ENCODE data around the gene FAR1.
A peak's percentile ranks its signal among the peaks of the same experiment; 100 is the strongest.

Gene FAR1

DNA sequence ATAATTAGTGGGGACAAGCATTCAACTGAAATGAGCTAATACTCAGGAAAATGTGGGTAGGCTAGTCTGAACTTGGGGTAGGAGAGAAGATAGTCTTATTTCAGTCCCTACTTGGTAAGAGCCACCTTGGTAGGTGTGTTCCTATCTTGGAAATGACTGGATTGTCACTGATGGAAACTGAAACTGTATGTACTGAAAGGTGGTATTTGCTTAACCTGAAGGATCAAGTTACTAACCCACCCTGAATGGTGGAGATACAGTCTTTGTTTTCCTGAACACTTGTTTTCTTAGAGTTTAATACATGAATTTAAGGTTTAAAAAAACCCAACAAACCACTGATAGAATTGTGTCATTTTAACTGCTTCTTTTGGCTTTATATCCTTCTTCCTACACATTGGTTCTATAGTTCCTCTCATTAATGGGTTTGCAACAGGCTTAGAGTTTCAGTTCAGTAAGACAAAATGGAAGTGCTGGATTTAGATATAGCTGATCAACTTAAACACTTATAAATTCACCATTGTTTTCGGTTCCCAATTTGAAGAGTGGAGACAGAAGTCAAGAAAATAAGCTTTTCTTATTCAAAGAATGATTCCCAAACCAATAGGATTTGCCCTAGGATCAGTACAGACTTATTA lies 4.2 kb downstream of the FAR1 start:
- no peak for DNase-seq

DNA sequence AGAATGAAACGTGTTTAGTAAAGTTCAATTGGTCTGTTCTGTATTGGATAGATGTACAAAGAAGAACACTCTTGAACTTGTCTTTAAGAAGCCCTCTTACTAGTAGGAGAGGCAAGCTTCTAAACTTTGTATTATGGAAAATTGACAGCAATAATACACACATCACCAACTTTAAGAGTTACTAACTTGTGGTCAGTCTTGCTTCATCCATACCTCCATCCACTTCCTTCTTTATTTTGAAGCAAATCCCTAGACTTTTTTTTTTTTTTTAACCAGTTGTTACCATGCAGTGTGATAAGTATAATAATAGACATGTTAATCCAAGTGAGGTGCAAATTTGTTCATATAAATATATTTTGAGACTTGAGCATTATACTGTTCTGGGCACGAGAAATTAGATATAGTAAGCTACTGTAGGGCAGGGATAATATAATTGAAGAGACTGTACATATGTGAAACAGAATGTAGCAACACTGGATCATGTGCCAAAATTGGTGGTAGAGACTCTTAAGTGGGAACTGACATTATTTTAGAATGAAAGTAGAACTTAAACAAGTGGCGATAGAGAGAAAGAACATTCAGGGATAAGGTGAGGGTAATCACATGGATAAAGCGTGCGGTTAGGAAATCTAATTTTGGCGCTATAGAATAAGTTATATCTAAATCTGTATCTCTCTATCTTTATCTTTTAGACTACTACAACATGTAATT lies 6.5 kb downstream of the FAR1 start:
- no peak for DNase-seq

DNA sequence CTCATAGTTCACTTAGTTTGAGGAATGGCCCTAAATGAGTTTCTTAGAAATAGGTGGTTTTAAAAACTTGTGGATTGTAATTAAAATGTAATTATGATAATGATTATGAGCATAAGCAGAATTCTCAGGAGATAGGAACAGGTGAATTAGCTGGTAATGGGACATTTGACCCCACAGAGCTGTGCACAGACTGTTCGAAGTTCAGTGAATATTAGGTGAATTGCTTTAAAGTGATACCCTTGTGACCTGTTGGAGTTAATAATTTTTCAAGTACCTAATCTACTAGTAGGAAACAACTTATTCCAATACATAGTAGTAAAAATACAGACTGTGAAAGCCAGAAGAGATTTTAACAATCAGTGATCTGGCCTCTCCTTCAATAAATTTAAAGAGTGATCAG lies 8.1 kb downstream of the FAR1 start:
- DNase-seq: no peak

DNA sequence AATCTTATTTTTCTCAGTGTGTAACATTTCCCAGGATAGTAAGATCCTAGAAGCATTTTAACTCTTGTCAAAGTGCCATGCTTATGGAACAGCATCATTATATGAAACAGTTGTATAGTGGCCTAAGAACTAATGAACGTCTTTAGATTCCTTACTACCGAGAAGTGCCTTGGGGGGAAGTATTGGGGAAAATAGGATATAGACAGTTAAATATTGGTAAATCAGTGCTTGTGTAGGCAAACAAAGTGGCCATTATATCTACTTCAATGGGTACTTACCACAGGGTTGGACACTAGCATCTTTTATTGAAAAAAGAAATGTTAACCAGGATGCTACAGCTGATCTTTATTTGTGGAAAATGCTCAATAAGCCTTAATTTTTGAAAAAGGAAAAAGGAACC lies 11.3 kb downstream of the FAR1 start:
- no peak for DNase-seq

DNA sequence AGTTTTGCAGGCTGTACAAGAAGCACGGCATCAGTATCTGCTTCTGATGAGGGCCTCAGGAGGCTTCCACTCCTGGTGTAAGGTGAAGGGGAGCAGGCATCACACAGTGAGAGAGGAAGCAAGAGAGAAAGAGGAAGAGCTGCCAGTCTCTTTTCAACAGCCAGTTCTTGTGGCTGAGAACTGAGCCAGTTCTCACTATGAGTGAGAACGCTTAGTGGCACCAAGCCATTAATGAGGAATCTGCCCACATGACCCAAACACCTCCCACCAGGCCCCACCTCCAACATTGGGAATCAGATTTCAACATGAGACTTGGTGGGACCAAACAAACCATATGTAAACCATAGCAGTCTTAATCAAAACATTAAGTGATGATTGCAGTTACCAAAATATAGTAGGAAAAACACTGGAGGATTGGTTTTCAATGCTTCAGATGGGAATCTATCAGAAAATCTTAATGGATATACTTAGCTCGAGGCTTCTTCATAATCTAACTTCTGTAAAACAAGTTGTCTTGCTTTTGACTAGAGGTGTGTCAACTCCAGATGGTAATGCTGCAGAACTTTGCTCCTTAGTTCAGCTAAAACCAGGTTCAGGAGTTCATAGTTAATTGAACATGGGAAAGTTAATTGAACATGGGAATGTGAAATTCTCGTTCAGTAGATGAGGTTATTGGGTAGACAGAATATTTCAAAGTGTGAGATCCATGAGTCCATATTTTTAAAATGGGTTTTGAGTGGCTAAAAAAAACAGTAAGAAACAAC lies 12.2 kb downstream of the FAR1 start:
- DNase-seq: peak; percentile 6

DNA sequence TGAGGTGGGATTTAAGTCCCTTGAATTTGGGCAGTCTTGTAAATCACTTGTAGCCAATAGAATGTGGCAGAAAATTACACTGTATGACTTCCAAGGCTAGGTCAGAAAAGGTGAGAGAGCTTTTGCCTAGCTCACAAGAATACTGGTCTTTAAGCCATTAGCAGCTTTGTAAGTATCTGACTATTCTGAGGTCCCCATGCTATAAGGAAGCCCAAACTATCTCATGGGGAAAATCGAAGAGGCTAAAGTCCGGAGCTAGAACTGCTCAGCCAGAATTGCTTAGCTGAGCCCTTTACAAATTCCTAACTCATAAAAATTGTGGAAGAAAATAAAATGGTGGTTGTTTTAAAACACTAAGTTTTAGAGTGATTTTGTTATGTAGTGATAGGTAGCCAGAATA lies 13.0 kb downstream of the FAR1 start:
- DNase-seq: no peak

DNA sequence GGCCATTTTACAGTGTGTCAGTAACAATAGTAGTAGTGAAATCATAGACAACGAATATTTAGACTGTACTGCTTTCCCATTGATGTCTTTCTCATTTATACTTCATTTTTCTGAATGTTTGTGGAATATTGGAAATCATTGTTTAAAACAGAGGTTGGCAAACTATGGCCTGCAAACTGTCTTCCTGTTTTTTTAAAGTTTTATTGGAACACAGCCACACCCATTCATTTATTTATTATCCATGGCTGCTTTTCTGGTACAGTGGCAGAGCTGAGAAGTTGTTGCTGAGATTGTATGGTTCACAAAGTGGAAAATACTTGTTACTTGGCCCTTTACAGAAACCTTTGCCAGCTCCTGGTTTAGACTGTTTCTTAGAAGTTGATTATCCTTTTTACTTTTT lies 13.7 kb downstream of the FAR1 start:
- DNase-seq: no peak

DNA sequence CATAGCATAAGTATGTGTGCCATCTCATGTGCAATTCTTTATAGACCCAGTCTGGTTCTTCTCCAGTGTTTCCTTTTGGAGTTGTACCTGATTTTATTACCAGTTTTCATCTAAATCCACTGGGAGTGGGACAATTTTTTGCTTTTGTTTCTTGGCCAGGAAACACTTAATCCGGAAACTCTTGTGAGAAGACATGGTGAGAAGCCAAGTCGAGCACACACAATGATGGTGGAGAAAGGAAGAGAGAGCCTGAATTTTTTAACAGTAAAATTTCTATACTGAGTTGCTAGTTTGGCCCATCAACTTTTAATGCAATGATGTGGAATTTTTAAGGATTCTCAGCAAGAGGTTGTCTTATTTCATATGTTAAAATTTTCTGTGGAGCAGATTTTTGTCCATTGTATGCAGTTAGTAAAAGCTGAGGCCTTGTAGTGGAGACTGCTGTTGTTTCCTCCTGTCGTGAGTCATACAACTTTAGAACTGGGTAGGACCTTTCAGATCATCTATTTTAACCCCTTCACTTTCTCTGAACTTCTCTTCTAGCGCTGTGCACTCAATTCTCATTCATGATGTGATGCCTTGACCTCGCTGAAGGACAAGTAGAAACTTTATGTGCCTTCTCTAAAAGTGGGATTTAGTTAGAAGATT lies 17.1 kb downstream of the FAR1 start:
- DNase-seq: no peak

DNA sequence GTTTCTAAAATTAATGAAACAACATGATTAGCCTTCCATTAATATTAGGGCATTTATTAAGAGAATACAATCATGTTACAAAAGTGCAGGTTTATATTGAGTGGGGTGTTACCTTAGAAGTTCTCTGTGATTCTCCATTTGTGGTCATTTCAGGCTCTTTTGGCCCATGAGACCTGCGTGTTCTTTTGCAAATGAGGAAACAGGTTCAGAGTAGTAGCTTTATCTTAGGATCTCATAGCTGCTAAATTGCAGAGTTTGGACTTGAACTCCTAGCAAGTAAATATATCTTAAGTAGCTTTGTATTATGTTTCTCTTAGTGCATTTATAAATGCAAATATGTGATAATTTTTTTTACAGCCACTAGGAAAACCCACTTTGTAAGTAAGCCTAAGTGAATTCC lies 18.3 kb downstream of the FAR1 start:
- no peak for DNase-seq

DNA sequence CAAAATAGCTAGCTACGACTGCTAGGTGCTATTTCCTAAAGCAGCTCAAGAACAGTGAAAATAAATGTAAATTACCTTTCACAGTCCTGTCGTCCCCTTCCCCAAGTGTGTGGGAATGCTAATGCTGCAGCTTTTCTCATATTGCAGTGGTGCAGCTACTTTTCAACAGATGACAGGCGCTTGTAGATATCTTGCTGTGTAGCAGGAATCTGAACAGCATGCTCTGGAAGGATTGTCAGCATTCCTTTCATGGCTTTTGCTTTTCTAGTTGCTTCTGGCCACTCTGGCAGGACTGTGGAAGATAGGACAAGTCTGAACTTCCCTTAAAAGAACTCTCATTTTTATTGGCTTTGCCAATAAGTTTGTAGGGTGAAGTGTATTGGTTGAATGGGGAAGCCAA lies 18.8 kb downstream of the FAR1 start:
- DNase-seq: no peak

DNA sequence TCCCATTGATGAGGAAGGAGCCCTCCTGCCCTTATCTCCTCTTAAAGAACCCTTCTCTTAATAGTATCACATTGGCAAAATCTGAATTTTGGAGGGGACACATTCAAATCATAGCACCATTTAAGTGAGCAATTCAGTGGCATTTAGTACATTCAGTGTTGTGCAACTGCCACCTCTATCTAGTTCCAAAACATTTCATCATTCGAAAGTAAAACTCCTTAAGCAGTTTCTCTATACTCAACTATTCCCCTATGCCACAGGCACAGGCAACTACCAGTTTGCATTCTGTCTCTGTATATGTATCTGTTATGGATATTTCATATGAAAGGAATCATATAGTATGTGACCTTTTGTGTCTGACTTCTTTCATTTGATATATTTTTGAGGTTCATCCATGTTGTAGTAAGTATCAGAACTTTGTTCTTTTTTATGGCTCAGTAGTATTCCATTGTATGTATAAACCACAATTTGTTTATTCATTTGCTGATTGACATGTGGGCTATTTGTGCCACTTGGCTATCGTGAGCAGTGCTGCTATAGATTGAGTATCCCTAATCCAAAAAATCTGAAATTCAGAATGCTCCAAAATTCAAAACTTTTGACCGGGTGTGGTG lies 22.9 kb downstream of the FAR1 start:
- no peak for DNase-seq

DNA sequence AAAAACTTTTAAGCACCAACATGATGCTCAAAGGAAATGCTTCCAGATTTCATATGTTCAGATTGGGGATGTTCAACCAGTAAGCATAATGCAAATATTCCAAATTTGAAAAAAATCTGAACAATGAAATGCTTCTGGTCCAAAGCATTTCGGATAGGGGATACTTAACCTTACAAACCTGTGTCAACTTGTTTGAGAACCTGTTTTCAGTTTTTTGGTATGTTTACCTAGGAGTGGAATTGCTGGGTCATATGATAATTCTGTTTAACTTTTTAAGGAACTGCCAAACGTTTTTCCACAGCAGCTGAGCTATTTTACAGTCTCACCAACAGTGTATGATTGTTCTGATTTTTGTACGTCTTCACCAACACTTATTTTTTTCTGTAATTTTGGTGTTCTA lies 23.7 kb downstream of the FAR1 start:
- DNase-seq: no peak

DNA sequence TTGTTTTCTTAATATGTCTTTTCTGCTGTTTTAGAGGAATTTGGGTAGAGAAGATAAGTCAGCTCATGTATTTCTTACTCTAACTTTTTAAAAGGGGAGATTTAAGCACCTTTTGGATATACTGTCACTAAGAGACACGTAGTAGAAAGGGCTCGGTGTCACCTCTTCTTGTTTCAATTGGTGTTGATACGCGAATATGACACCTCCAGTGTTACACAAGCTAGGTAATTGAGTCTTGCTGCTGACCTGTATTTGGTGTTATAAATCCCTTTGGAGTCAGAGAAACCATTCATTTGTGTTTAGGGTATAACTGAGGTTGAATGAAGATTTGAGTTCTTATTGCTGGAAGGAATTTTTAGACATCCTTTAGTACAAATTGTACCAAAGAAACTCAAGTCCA lies 25.6 kb downstream of the FAR1 start:
- no peak for DNase-seq

DNA sequence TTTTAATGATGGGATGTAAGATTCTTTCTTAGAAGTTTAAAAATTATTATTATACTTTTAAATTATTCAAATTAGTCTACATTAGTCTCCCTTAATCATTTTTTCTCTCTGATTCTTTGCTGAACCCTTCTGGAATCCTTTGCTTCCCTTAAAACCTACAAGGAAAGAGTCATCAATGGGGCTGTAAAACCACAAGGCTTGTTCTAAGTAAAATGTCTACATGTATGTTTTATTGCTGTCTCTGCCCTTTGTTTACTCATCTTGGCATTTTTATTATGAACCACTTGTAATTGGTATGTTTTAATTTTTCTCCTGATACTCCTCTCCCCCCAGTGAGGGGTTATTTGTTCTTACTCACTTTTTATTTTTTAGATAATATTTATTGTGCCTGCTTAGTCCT lies 27.4 kb downstream of the FAR1 start:
- no peak for DNase-seq

DNA sequence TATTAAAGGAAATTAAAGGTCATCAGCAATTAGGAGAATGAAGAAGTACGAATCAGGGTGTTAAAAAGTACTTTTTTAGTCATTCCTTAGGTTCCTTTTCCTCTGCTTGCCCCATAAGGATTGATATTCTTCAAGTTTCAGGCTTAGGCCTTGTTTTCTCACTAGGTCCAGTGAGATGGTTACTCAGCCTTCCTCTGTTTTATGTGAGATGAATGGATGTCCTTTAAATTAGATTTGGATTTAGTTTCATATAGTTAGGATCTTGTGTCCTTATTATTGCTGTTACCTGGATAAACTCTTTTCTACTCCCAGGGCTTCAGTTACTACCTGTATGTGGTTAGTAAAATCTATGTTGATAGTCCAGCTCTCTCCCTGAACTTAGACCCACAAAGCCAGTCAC lies 29.2 kb downstream of the FAR1 start:
- no peak for DNase-seq

DNA sequence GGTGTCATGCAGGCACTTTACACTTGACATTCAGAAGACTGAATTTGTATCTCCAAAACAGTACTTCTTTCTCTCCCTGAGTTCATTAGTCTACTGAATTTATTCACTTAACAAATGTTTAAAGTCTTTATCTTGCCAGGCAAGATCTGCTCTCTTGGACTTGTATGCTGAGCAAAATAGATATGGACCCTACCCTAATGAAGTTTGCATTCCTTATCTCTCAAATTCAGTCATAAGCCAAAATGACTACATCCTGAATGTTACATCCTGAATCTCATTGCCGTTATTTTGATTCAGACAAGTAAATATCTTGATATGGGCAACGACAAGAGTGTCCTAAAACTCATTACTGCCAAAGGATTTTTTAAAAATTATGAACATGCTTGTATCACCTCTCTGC lies 29.7 kb downstream of the FAR1 start:
- DNase-seq: no peak

DNA sequence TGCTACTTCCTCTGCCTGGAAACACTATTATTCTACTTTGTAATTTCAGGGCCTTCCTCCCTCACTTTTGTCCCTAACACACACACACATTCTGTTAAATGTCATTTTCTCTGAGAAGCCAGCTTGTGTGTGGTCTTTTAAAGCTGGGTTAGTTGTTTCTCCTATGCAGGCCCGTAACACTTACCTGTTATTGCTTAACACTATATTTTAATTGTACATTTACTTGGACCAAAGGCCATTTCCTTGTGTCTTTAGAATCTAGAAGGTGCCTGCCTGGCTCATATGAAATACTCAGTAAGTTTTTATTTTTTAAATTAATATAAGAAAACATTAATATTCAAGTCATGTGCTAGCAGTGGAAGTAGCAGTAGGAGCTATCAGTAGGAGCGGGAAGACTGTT lies 30.6 kb downstream of the FAR1 start:
- no peak for DNase-seq

DNA sequence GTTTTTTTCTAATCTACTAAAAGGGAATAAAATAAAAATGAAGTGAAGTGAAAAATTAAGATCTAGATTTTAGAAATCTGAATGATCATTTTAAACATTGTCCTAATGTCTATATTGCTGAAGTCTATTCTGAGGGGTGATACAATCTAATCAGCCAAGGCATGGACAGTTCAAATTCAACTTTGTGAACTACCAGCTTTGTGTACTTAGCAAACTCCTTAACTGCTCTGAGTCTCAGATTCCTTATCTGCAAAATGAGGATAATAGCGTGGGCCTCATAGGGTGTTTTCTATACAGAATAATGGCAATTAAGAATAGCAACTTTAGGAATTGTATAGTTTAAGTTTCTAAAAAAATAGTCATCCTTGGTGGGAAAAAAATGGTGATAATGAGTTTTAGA lies 31.4 kb downstream of the FAR1 start:
- DNase-seq: no peak

DNA sequence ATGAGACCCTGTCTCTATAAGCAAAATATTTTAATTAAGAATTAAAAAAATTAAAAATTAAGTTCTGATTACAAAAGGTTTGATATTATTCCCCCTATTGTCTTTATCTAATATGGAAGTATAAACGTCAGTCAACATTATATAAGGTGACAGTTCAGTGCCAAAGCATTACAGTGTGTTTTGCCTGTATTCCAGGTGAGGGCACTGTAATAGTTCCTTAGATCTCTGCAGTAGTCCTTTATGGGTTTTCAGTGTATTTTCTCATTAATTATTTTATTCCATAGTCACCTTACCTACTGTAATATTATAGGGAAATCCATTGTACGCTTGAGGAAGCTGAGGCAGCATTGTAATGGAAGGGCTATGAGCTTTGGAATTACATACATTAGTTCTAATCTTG lies 33.0 kb downstream of the FAR1 start:
- no peak for DNase-seq

DNA sequence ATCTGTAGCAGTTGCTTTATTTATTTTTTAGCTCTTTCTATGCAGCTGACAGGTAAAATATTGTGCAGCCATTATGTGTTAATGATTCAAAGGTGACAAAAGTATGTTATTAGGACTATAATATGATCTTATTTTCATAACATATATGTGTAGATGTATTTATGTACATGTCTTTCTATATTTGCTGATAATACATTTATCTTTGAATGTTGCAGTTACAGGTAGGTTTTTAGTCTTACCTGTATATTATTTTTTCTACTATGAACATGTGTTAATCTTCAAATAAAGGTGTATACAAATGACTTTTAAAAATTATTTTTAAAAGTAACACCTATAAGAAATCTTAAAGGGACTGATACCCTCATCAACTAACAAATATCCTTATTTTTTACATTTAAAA lies 33.6 kb downstream of the FAR1 start:
- DNase-seq: no peak

DNA sequence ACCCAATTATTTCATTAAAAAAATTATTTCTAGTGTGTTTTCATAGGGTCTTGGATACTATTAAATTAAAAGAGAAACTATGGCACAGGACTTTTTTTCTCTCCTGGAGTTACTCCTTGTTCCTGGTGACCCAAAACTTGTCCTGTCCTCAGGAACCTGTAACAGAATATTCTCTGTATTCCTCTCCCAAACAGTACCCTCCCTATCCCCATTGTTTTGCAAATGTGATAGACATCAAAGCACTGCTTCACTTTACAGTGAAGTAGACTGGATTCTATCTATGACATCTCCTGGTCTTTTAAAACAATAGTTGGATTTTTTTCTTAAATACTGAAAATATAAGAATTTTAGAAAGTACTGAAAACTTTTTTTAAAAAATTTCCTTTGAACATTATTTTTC lies 37.2 kb downstream of the FAR1 start:
- DNase-seq: no peak

DNA sequence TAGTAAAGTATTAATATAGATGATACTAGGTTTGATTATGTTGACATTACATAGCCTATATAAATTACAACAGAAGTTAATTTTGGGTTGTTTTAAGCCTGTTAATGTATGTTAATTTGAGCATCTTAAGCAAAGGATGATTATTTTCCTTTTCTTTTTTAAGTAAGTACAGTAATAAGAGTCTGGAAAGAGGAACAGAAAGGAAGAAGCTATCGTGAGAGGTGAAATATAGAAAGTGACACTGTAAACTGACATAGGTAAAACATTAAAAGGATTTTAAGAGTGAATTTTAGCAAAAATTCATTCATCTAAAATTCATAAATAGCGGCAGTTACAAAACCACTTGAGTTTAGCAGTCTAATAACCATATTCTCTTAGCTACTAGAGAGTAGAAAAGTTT lies 45.5 kb downstream of the FAR1 start:
- DNase-seq: no peak

DNA sequence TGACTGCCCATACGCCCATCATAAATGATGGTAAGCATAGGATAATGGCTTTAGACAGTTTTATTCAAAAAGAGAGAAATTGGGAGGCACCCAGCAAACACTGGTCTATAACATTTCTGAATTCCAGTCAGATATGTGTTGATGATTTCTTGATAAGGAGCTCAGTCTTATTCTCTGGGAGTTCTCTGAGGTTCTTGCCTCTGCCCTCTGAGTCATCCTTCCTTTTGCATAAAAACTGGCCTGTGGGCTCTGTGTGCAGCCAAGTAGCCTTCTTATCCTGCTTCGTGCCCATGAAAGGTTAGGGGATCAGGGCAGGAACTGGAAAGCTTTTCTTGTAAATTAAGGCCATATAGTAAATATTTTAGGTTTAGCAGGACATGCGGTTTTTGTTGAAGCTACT lies 48.9 kb downstream of the FAR1 start:
- no peak for DNase-seq

DNA sequence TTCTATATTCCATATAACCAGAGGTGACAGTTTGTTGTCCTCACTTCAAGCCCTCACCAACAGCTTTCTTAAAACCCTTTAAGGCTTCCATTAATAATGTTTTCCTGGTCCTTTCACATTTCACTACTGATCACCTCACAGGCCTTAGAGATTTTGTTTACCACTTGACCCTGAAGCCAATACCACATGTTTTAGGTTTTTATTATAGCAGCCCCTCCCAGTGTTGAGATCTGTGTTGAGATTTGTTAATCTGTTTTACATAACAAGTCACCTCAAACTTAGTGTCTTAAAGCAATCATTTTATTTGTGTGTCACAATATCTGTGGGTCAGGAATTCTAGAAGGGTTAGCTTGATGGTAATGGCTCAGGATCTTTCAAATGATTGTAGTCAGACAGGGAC lies 49.9 kb downstream of the FAR1 start:
- DNase-seq: no peak

Measured in CD4-positive, alpha-beta T cell treated with Interleukin-4 for 4 hours (primary cell).